HEK293 (cell line): ENCODE measurements around the gene SCAMP3.

Experiments used
- CTCF ChIP-seq: fragments of 450-650 bp; formaldehyde crosslinking; IDR thresholded peaks from 2 replicates; pipeline ENCODE4 v1.5.1; 2016; ENCODE audit warnings: missing biosample characterization, missing genetic modification characterization
- HOXA7 ChIP-seq: sonication (generic); formaldehyde crosslinking; IDR thresholded peaks from 2 replicates; pipeline ENCODE4 v1.8.1; 2022; ENCODE audit warnings: missing genetic modification reagents, borderline replicate concordance
- KLF16 ChIP-seq: fragments of 450-650 bp; formaldehyde crosslinking; IDR thresholded peaks from 2 replicates; pipeline ENCODE4 v1.5.1; 2017; ENCODE audit warnings: missing biosample characterization, missing genetic modification characterization
- MEIS1 ChIP-seq: sonication (generic); formaldehyde crosslinking; IDR thresholded peaks from 2 replicates; pipeline ENCODE4 v1.8.1; 2022; ENCODE audit warnings: missing genetic modification reagents, mild to moderate bottlenecking, borderline replicate concordance
- PBX3 ChIP-seq: sonication (generic); formaldehyde crosslinking; IDR thresholded peaks from 2 replicates; pipeline ENCODE4 v1.8.1; 2022; ENCODE audit warnings: mild to moderate bottlenecking, moderate library complexity, missing genetic modification reagents
- PRDM4 ChIP-seq: fragments of 450-650 bp; formaldehyde crosslinking; IDR thresholded peaks from 2 replicates; pipeline ENCODE4 v1.5.1; 2017; ENCODE audit warnings: missing biosample characterization, missing genetic modification characterization
- YY1 ChIP-seq: fragments of 450-650 bp; formaldehyde crosslinking; IDR thresholded peaks from 2 replicates; pipeline ENCODE4 v1.5.1; 2018; ENCODE audit warnings: missing biosample characterization, missing genetic modification characterization
- ZNF280D ChIP-seq: fragments of 450-650 bp; formaldehyde crosslinking; IDR thresholded peaks from 2 replicates; pipeline ENCODE4 v1.5.1; 2016; ENCODE audit warnings: missing biosample characterization, missing genetic modification characterization
- ZNF423 ChIP-seq: fragments of 450-650 bp; formaldehyde crosslinking; IDR thresholded peaks from 2 replicates; pipeline ENCODE4 v1.5.1; 2016; ENCODE audit warnings: missing biosample characterization, missing genetic modification characterization
- ZNF544 ChIP-seq: fragments of 450-650 bp; formaldehyde crosslinking; IDR thresholded peaks from 2 replicates; pipeline ENCODE4 v1.5.0; 2017; ENCODE audit warnings: missing biosample characterization, missing genetic modification characterization
- ZNF658 ChIP-seq: fragments of 450-650 bp; formaldehyde crosslinking; IDR thresholded peaks from 2 replicates; pipeline ENCODE4; 2016; ENCODE audit warnings: missing biosample characterization, missing genetic modification characterization
- ZNF701 ChIP-seq: fragments of 450-650 bp; formaldehyde crosslinking; IDR thresholded peaks from 2 replicates; pipeline ENCODE4 v1.5.1; 2016; ENCODE audit warnings: missing biosample characterization, missing genetic modification characterization
- ZNF704 ChIP-seq: fragments of 450-650 bp; formaldehyde crosslinking; IDR thresholded peaks from 2 replicates; pipeline ENCODE4 v1.5.1; 2016; ENCODE audit warnings: missing biosample characterization, missing genetic modification characterization

GRCh38 chr1:155309423-155310021 is 47.4 kb upstream of the SCAMP3 start:
- TF ChIP-seq YY1 (tag by site-specific recombination) (0 out of 2 replicates have a peak, but pooled peaks have one; percentile 34), HOXA7 (no peak), CTCF (tag by site-specific recombination) (peak; percentile 46; the same call in 1 of the 2 replicates), MEIS1 (CRISPR knock-in tag) (no peak), PRDM4 (tag by site-specific recombination) (no peak), PBX3 (CRISPR knock-in tag) (no peak), ZNF544 (tag by site-specific recombination) (no peak), ZNF280D (tag by site-specific recombination) (no peak), ZNF658 (tag by site-specific recombination) (no peak), ZNF704 (tag by site-specific recombination) (no peak), ZNF423 (tag by site-specific recombination) (peak; percentile 65), ZNF701 (tag by site-specific recombination) (no peak), KLF16 (no peak)
